SK-N-SH treated with all-trans-retinoic acid at 6 μM for 48 hours (cell line): ENCODE data around the gene SCP2D1.

ENCODE experiments used
- BACH2 ChIP-seq: fragments of 250-450 bp; sonication (Bioruptor Pico); IDR thresholded peaks from 2 replicates; pipeline ENCODE4 v1.9.0; 2021; ENCODE audit warnings: mild to moderate bottlenecking, borderline replicate concordance
- CREB5 ChIP-seq: fragments of 250-450 bp; sonication (Bioruptor Pico); IDR thresholded peaks from 2 replicates; pipeline ENCODE4 v1.5.1; 2020; ENCODE audit warnings: low read depth, mild to moderate bottlenecking, moderate library complexity
- ESRRG ChIP-seq: fragments of 250-450 bp; sonication (Bioruptor Pico); IDR thresholded peaks from 2 replicates; pipeline ENCODE4 v1.6.1; 2021; ENCODE audit warnings: mild to moderate bottlenecking
- PPARA ChIP-seq: fragments of 250-450 bp; sonication (Bioruptor Pico); IDR thresholded peaks from 2 replicates; pipeline ENCODE4 v1.5.0; 2020; ENCODE audit warnings: mild to moderate bottlenecking, borderline replicate concordance
- RARB ChIP-seq: fragments of 250-450 bp; sonication (Bioruptor Pico); IDR thresholded peaks from 2 replicates; pipeline ENCODE4 v1.8.0; 2021; ENCODE audit warnings: mild to moderate bottlenecking, moderate library complexity
- TOX ChIP-seq: fragments of 250-450 bp; sonication (Bioruptor Pico); IDR thresholded peaks from 2 replicates; pipeline ENCODE4 v1.8.0; 2021; ENCODE audit warnings: mild to moderate bottlenecking, moderate library complexity, borderline replicate concordance
- ZC3H10 ChIP-seq: fragments of 250-450 bp; sonication (Bioruptor Pico); IDR thresholded peaks from 2 replicates; pipeline ENCODE4 v1.5.1; 2021; ENCODE audit warnings: mild to moderate bottlenecking, moderate library complexity
- ZNF8 ChIP-seq: fragments of 450-650 bp; formaldehyde crosslinking; IDR thresholded peaks from 2 replicates; pipeline ENCODE4 v1.5.0; 2020; ENCODE audit warnings: mild to moderate bottlenecking, moderate library complexity
- TF ChIP-seq, protein P1 (sequence below): fragments of 250-450 bp; sonication (Bioruptor Pico); IDR thresholded peaks from 2 replicates; pipeline ENCODE4 v1.8.0; 2020; ENCODE audit warnings: mild to moderate bottlenecking, moderate library complexity, borderline replicate concordance

GRCh38 chr20:18774207-18774606 is 39.4 kb upstream of the SCP2D1 start:
- TF ChIP-seq, protein P1, sequence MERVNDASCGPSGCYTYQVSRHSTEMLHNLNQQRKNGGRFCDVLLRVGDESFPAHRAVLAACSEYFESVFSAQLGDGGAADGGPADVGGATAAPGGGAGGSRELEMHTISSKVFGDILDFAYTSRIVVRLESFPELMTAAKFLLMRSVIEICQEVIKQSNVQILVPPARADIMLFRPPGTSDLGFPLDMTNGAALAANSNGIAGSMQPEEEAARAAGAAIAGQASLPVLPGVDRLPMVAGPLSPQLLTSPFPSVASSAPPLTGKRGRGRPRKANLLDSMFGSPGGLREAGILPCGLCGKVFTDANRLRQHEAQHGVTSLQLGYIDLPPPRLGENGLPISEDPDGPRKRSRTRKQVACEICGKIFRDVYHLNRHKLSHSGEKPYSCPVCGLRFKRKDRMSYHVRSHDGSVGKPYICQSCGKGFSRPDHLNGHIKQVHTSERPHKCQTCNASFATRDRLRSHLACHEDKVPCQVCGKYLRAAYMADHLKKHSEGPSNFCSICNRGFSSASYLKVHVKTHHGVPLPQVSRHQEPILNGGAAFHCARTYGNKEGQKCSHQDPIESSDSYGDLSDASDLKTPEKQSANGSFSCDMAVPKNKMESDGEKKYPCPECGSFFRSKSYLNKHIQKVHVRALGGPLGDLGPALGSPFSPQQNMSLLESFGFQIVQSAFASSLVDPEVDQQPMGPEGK (CRISPR knock-in tag): no peak
- no peak for TF ChIP-seq BACH2
- no peak for TF ChIP-seq ESRRG (CRISPR knock-in tag)
- no peak for TF ChIP-seq ZNF8 (CRISPR knock-in tag)
- no peak for TF ChIP-seq PPARA (CRISPR knock-in tag)
- TF ChIP-seq CREB5 (CRISPR knock-in tag): no peak
- no peak for TF ChIP-seq RARB (CRISPR knock-in tag)
- TF ChIP-seq TOX (CRISPR knock-in tag): no peak
- TF ChIP-seq ZC3H10 (CRISPR knock-in tag): no peak
